HK-2 (cell line): ENCODE data around the gene LGALSL.
"Not testable (repeated sequence)": the region's sequence is repeated elsewhere in the genome, so short reads cannot be mapped to it uniquely, and the experiment has no call there.

Source experiments
- DNase-seq: peaks from one replicate; pipeline ENCODE4 v3.0.0-alpha.2; 2018; ENCODE audit not compliant: unreplicated experiment

Gene LGALSL

DNA sequence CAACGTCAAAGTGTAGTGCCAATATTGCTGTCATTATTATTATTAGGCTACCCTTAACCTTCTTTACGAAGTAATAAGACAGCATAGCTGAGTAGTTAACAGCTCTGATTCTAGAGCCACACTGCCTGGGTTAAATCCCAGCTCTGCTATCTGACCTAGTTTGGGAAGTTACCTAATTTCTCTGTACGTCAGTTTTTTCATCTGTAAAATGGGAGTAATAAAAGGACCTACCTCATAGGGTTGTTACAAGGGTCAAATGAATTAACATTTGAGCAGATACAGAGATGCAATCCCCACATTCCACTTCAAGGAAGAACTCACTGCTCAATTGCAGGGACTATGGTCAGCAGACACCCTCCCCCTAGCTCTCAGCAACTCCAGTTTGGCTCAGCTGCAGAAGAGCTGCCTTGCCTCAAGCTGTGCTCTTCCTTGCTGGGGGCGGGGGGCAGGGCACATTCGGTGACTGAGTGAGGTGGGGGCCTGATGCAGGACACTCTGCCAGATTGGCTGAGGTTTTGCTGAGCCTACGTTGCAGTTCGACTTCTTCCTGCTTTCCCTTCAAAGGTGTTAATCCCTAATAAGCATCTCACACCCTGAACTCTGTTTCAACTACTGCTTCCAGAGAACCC, 11.0 kb upstream of the LGALSL start:
- DNase-seq, result no peak

GRCh38 chr2:64445970-64446369, 8.0 kb upstream of the LGALSL start:
- not testable (repeated sequence) for DNase-seq

DNA sequence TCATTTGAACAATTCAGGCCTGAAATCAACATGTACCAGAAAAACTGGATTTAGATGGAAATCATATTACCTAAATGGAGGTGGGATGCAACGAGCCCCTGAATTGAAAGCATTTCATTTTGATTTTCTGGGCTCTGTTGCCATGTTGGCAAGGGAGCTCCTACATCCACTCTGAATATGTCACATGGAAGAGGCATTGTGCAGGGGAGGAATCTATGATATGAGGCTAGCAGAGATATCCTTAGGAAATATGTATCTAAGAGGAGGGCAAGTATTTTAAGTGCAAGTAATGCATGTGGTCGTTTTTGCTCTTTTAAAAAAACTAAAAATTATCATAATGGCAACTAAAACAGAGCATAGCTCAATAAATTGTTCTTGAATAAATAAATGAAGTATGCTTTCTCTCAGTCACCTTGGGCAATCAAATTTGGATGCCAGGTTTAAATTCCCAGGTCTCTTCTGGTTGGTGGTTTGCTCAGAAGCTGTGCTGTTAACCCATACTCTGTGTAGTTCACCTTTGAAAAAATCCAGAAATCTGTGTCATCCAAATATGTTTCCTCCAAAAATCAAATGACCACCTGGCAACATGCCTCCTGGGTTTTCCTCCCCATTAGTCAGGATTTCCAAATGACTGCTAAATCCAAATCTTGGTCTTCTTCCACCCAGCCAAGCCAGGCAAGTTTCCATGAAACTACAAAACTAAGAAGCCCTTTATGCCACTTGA, 6.5 kb upstream of the LGALSL start:
- DNase-seq, result no peak

DNA sequence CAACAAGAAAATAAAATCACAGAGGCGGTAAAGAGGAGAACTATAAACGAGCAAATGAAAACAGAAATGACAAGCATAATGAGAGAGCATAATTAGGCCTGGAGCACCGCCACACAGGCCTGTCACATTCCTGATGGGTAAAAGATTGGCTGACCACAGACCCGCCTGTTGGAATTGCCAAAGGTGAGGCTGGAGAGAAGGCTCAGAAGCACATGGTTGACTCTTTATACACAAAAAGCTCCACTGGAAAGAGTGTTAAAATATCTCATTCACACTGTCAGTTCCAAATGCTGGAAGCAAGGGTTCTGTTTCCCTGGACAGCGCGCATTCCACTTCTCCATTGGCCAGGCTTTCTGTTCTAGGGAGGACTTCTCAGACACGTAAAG, 5.9 kb upstream of the LGALSL start:
- no peak for DNase-seq

DNA sequence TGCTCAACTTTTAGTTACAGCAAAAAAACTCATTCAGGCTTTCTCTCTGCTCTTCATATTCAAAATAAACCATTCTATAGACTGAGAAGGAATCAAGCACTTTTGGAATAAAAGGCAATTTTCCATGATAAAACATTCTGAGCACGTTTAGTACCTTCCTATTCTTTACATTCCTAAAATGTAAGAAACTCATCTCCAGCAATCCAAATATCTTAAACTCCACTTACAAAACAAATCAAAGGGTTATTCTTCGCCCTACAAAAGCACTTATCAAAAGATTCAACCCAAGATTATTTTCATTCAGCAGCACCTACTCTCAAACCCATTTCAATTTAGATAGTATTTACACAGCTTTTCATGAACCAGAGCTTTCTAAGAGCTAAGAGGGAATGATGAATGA, 2.9 kb upstream of the LGALSL start:
- no peak for DNase-seq

DNA sequence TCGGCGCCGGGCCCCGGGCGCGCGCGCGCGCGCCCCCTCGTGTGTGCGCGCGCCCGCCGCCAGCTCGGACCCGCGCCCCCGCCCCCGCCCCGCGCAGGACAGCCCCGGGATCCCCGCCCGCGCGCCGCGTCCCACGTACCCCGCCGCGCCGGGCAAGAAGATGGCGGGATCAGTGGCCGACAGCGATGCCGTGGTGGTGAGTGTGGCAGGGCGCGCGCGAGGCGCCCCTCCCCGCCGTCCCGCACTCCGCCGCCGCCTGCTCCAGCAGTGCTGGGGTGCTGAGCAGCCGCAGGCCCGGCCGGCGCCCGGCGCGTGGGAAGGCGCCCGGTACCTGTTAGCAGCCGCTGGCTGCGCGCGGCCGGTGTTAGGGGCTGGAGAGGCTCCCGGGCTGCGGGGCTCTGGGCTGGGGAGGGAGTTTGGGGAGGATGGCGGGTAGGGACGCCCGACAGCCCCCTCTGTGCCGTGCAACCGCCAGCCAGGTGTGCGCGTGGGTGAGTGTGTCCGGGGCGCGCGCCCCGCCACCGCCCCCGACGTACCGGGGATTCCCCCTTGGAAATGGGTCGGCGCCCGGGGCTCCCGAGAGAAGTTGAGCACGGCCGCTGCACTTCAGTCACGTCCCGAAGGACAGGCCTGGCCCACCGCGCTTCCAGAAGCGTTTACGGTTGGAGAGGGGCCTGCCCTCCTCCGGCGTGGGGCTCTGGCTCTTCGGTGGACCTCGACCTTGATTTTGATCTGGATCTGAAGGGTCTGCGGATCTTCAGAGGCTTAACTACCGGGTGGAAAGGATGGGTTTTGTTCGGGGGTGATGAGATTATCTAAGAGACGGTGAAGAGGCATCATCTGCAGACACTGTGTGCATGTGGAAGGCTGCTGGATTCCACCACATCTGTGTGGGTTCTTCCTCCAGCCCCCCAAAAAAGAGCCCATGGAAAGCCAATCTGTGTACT, 697 bp downstream of the LGALSL start:
- DNase-seq, result peak; percentile 67

DNA sequence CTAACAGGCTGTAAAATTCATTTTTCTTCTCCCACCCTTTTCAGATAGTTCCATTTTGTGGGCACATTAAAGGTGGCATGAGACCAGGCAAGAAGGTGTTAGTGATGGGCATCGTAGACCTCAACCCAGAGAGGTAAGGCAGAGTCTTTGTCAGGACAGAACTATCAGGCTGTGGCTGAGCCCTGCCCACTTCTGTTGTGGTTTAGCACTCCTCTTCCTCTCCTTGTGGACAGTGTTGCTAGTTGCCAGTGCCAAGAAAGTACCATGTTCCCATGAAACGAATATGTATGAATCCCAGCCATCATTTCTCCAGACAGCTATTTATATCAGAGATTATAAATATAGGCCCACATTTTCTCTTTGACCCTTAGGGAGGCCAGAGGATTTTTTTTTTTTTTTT, 1.6 kb downstream of the LGALSL start:
- DNase-seq, result no peak

GRCh38 chr2:64456293-64456692, 2.3 kb downstream of the LGALSL start:
- DNase-seq, result no peak

DNA sequence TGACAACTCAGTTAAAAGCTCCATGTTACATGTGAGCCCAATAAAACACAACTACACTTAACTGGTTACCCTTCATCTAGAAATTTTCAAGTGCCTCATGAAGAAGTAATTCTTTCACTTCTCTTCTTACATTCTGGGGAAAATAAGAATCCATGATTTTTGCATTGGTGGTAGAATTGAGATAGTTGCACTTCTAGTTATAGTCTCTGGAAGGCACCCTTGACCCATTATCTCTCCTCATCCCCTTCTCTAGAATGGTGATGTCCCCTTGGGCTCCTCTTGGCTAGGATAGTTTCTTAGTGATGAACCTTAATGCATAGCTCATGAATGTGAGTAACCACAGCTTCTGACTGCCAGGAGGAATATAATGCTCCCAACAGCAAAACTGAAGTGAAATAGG, 3.6 kb downstream of the LGALSL start:
- DNase-seq, result no peak

DNA sequence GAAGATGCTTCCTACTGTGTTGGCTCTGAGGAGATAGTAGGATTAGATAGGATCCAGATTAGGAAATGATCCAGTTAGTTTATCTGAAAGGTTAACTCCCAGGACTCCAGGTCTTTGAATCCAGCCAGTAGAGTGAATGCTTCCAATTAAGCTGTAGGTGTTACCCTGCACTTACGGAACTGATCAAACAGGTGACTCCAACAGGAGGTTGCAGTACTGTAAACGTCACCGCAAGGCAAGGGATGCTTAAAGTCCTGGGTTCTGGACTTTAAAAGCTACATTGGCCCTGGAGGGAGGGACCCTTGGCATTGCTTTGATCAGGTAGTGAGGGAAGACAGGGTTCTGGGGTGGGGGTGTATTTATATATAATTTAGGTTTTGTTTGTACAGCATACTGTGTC, 5.6 kb downstream of the LGALSL start:
- DNase-seq, result no peak

GRCh38 chr2:64460330-64460729, 6.4 kb downstream of the LGALSL start:
- no peak for DNase-seq

DNA sequence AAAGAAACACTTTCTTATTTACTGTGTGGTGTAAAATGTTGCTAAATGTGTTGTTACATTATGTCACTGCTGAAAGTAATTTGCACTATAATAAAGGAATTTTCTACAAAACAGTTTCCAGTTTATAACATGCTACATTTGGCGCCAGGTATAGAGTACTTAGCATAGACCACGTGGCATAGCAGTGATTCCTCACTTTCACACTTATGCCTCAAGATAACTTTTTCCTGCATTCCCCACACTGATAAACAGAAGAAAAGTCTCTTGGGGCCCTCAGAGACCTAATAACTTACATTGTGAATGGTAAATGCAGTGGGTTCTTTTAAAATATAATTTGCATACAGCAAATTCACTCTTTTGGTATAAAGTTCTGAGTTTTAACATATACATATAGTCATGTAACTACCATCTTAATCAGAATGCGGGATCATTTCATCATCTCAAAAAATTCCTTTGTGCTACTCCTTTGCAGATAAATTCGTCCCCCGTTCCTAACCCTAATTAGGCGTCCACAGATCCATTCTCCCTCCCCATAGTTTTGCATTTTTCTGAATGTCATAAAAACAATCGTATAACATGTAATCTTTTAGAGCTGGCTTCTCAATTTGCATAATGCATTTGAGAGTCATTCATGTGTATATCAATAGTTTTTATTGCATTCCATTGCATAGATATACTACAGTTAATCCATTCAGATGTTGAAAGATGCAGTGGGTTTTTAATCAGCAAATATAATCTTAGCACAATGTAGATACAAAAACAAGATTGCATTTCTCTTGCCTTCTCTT, 7.5 kb downstream of the LGALSL start:
- no peak for DNase-seq

DNA sequence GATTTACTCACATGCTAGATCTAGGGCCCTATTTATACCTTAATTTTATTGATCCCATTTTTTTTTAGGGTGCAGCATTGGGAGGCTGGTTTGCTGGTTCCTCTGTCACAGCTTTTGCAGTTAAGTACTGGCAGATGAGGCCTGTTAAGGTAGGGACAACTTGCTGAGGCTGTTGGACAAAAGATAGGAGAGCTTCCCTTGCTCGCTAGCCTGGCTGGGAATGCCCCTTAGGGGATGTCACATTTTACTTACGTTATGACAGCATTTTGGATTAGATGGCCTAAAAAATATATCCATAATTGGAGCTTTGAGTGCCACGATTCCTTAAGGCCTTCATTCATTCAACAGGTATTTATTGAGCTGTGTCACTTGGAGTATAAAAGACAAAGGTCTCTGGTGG, 8.2 kb downstream of the LGALSL start:
- DNase-seq, result no peak

GRCh38 chr2:64462940-64463700, 9.2 kb downstream of the LGALSL start:
- no peak for DNase-seq

- no peak for DNase-seq
Measured at GRCh38 chr2:64463781-64464180, 9.8 kb downstream of the LGALSL start.

- DNase-seq, result no peak
Measured at GRCh38 chr2:64466478-64467085, 12.6 kb downstream of the LGALSL start.

DNA sequence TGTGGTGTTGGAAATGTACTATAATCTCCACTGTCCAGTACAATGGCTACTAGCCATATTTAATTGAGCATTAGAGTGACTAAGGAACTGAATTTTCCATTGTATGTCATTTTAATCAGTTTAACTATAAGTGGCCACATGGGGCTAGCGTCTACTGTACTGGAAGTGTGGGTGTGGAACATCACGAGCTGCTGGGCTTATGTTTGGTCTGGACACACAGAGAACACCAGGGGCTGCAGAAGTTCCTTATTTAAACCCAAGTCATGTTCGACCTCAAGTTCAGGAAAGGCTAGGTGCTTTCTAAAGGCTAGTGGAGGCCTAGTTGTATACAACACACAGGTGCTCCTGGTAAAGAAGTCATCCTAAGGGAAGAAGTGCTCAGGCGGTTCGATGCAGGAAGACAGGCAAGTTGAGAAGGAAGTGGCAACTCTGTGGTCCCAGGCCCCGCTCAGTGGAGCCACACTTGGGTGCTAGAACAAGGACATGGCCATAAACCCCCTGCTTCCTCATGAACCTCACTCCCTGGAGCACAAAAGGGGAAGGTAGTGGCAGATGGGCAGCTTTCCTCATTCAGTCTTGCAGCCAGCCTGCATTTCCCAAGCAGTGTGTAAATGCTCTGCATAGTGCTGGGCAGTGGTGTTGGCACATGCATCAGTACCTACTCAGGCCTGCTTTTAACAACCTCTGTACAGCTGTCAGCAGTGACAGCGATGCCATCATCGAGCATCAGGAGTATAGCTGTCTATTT, 13.3 kb downstream of the LGALSL start:
- no peak for DNase-seq

- no peak for DNase-seq
Measured at GRCh38 chr2:64469261-64469660, 15.3 kb downstream of the LGALSL start.

GRCh38 chr2:64470071-64470470, 16.1 kb downstream of the LGALSL start:
- DNase-seq, result no peak

- no peak for DNase-seq
Measured at GRCh38 chr2:64470766-64471295, 16.9 kb downstream of the LGALSL start.
